Vagina (tissue), 2 donors: Measurements from ENCODE around the gene DDX60.

Experiments
- CTCF ChIP-seq, 3 experiments: fragments of 450-650 bp in 2 of 3; fragments of 200-600 bp in 1 of 3; sonication (generic) in 1 of 3; IDR thresholded peaks; one replicate each; pipeline ENCODE4 v1.5.1; 2017 to 2019; ENCODE audit warnings: antibody characterized with exemption in 3 of 3, mild to moderate bottlenecking in 2 of 3, moderate library complexity in 2 of 3
- POLR2A ChIP-seq, 2 donors: fragments of 450-650 bp; IDR thresholded peaks; one replicate each; pipeline ENCODE4 v1.6.1; 2017; ENCODE audit warnings: antibody characterized with exemption in 2 of 2, mild to moderate bottlenecking in 2 of 2, moderate library complexity in 2 of 2
- POLR2AphosphoS5 ChIP-seq, 2 donors: sonication (generic); formaldehyde crosslinking; IDR thresholded peaks; one replicate each; pipeline ENCODE4 v1.9.0; 2017; ENCODE audit warnings: antibody characterized with exemption in 2 of 2, mild to moderate bottlenecking in 2 of 2, low read depth in 1 of 2; ENCODE audit not compliant: insufficient read depth in 1 of 2

GRCh38 chr4:168241953-168242352 lies 76.6 kb downstream of the DDX60 start:
- no peak for TF ChIP-seq CTCF (IDR thresholded peaks at IDR 0.05)
- TF ChIP-seq POLR2A (IDR thresholded peaks at IDR 0.05), result no peak
- TF ChIP-seq POLR2AphosphoS5 (IDR thresholded peaks at IDR 0.05; ENCODE audit: insufficient read depth in 1 of 2, low read depth in 1 of 2), result no peak
